ENCODE data around the gene TTLL9.

Gene TTLL9

GRCh38 chr20:31836853-31837608, 33.4 kb upstream of the TTLL9 start:
- DNase-seq (ENCODE audit: extremely low read depth in 1 of 2, low read depth in 1 of 2): no peak

GRCh38 chr20:31837896-31838397, 32.5 kb upstream of the TTLL9 start:
- no peak for DNase-seq (ENCODE audit: extremely low read depth in 1 of 2, low read depth in 1 of 2)

DNA sequence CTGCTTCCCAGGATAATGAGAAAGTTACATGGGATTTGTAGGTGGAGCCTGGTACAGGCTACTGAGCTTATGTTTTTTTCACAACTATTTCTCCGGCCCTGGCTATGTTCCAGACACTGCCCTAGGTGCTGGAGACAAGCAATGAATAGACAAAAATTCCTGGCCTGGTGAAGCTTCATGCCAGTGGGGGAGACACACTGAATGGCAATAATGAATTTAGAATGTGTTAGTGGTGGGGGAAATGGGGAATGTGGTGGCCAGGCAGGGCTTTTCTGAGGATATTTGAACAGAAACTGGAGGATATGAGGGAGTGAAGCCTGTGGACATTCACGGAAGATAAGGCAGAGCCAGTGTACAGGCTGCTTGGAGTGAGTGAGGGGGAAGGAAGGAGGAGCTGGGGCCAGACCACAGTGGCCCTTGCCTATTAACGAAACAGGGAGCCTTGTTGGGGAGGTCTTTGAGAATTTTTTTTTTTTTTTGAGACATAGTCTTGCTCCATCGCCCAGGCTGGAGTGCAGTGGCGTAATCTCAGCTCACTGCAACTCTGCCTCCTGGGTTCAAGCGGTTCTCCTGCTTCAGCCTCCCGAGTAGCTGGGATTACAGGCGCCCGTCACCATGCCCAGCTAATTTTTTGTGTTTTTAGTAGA, 31.7 kb upstream of the TTLL9 start:
- DNase-seq (ENCODE audit: extremely low read depth in 1 of 2, low read depth in 1 of 2): no peak

- DNase-seq (ENCODE audit: extremely low read depth in 1 of 2, low read depth in 1 of 2): no peak
These were observed 30.5 kb upstream of the TTLL9 start for GRCh38 chr20:31839782-31840487.

GRCh38 chr20:31840906-31841816, 29.3 kb upstream of the TTLL9 start:
- DNase-seq (ENCODE audit: extremely low read depth in 1 of 2, low read depth in 1 of 2): no peak

- DNase-seq (ENCODE audit: extremely low read depth in 1 of 2, low read depth in 1 of 2): no peak
These were observed 28.5 kb upstream of the TTLL9 start for GRCh38 chr20:31841928-31842327.

DNA sequence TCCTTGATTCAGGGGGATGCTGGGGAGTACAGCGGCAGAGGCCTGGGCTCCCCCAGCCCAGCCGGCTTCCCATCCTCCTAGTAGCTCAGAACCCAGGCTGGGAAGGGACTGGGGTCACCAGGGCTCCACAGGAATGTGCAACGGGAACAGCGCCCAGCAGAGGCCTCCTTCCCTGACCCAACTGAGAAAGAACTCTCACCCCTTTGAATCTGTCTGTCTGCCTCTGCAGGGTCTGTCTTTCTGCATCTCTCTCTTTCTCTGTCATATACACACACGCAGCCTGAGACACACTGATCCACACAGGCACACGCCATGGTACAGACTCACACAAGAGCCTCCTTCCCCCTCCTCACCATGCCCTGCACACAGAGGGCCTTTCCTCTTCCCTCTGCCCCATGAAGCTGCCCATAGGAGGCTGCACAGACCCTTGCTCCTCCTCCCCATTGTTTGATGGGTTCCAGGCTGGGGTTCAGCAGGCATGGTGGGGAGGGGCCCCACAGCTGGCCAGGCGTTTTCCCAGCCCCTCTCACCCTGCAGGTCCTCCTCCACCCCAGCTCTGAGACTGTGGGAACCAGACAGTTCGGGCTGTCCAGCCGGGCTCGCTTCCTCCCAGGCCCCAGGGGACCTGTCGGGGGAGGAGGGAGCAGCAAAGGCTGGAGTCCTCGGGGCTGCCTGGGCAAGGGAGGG, 27.8 kb upstream of the TTLL9 start:
- DNase-seq (ENCODE audit: extremely low read depth in 1 of 2, low read depth in 1 of 2): no peak

DNA sequence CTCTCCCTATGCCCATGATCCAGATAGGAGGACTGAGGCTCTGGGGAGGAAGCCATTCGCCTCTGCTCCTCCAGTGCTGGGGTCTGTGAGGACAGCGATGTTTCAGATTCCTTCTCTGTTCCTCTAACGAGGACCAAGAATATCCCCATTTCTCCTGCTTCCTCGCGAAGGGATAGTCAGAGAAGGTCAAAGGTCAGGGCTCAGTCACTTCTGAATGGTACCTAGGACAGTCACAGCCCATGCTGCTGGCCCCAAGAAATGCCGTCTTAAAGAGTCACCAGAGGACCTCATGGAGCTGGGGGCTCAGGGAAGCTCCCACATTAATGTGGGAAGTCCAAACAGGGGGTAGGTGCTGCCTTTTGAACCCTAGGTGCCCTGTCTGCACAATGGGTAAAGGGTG, 27.1 kb upstream of the TTLL9 start:
- DNase-seq (ENCODE audit: extremely low read depth in 1 of 2, low read depth in 1 of 2): no peak

DNA sequence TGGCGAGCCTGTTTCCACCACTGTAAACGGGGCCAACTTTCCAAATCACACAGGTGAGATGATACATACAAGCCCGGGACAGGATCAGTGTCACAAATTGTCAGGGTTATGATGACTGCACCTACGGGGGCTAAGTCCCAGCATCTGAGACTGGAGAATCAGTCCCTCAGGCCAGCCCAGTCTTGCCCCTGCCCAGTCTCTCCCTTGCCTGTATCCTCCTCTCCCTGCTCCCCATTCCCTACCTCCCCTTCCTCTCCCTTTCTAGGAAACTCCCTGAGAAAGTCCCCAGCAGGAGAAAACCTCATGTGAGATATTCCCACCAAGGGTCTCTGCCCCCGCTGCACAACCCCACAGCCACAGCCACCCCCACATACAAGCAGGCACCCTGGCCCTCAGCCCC, 26.6 kb upstream of the TTLL9 start:
- no peak for DNase-seq (ENCODE audit: extremely low read depth in 1 of 2, low read depth in 1 of 2)

DNA sequence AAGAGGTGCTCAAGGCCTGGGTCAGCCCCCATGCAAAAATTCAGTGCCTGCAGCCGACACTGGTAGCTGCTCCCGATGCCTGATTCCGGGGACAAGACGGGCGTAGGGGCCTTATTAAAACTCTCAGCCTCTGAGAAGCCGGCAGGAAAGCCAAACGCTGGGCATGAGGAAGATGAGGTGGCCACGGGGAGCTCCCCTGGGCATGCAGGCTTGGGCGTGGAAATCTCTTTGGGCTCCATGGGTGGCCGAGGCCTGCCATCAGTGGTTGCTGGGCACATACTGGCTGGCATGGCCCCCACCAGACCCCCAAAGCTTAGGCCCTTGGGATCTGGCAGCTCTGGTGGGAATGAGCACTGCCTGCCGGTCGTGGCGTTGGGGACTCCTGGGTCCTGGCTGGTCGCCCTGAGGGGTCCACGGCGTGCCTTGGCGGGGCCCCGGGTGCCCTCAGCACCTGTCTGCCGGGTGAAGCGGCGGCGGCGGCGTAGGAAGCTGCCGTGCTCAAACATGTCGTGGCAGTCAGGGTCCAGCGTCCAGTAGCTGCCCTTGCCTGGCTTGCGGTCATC, 25.6 kb upstream of the TTLL9 start:
- DNase-seq (ENCODE audit: extremely low read depth in 1 of 2, low read depth in 1 of 2): no peak

DNA sequence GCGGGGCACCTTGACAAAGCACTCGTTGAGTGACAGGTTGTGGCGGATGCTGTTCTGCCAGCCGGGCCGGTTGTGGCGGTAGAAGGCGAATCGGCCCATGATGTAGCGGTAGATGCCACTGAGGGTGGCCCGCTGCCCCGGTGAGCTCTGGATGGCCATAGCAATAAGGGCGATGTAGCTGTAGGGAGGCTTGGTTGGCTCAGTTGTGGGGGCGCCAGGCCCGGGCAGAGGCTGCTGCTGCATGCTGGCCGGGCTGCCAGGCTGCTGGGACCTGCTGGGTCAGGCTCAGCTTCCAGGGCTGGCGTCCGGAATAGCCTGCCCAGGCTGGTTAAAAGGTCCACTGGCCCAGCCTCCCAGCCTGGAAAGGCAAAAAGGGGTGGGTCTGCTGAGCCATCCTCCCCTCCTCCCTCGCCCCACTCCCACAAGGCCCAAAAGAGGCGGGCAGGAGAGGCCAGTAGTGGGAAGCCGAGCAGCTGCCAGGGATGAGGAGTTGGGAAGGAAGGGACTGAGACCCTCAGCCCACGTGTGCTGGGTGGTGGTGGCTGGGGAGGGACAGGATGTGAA, 25.1 kb upstream of the TTLL9 start, which contains the start of gene FOXS1:
Gene FOXS1, minus strand, starts transcription at position 305 of the 564 bp plus-strand sequence. Its CDS starts 62 bp downstream, at position 243.
- no peak for DNase-seq (ENCODE audit: extremely low read depth in 1 of 2, low read depth in 1 of 2)

GRCh38 chr20:31846793-31847138, 23.7 kb upstream of the TTLL9 start:
- no peak for DNase-seq (ENCODE audit: extremely low read depth in 1 of 2, low read depth in 1 of 2)

DNA sequence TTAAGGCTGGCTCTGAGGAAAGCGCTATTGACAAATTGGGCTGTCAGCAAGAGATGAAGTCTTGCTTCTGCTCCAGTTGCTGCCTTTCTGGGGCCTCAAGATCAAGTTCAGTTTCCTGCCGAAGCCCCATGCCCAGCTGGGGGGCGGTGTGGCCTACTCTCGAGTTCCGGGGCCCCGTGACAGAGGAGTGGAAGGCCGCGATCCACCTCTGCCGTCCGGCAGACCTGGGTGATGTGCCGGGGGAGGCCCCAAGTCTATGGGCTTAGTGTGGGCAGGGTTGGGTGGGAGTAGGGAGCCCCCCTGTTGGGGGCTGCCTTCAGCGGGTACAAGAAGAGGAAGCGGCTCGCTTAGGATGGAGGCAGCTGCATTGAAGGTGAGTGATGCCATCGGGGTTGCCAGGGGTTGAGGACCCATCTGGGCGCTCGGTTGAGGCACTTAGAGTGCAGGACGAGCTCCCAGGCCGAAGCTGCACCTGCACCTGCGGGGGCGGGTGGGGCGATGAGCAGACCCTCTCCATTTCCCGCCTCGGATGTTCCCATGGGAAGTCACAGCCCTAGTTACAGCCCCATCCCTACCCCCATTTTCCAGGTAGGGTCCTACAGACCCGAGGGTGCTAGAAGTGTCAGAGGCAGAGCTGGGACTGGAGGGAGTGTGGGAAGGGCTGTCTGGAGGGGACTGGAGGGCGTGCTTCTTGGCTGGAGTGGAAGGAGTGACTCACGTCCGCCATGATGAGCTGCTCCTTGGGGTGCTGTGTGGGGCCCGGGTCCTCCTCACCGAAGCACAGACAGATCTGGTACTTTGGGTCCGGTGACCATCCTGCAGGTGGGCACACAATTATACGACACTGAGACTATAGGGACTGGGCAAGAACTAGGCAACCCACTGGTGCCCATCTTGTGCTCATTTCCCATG, 22.1 kb upstream of the TTLL9 start:
- no peak for DNase-seq (ENCODE audit: extremely low read depth in 1 of 2, low read depth in 1 of 2)

GRCh38 chr20:31849306-31849930, 21.0 kb upstream of the TTLL9 start:
- no peak for DNase-seq (ENCODE audit: extremely low read depth in 1 of 2, low read depth in 1 of 2)

GRCh38 chr20:31851240-31851955, 19.0 kb upstream of the TTLL9 start:
- no peak for DNase-seq (ENCODE audit: extremely low read depth in 1 of 2, low read depth in 1 of 2)

DNA sequence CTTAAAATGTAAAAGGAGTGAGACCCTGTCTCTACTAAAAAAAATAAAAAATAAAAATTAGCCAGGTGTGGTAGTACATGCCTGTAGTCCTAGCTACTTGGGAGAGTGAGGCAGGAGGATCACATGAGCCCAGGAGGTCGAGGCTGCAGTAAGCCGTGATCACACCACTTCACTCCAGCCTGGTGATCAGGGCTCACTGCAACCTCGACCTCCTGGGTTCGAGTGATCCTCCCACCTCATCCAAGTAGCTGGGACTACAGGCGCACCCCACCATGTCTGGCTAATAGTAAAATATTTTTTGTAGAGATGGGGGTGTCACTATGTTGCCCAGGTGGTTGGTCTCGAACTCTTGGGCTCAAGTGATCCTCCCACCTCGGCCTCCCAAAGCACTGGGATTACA, 17.0 kb upstream of the TTLL9 start:
- DNase-seq (ENCODE audit: extremely low read depth in 1 of 2, low read depth in 1 of 2): no peak

DNA sequence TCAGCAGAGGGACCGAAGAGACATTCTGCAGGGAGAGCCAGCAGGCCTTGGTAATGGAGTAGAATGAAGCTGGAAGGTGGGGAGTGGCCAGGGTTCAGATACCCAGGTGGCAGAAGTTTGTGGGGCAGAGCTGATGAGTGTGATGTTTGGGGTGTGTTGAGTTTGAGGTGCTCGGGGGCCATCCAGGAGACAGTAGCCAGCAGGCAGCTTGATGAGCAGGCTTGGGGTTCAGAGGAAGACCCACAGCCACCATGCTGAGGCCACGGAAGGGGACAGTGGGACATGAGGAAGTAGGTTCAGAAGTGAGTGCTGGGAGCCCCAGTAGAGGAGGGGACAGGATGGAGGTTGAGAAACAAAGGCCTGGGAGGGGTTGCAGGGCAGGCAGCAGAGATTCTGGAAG, 13.9 kb upstream of the TTLL9 start:
- no peak for DNase-seq (ENCODE audit: extremely low read depth in 1 of 2, low read depth in 1 of 2)
